NB4 (cell line): Measurements from ENCODE around the gene ITGA2B.

Source experiments
- DNase-seq: peaks from one replicate; pipeline ENCODE4 v3.0.0; 2010; ENCODE audit warnings: low read depth
- H3K4me3 ChIP-seq: one replicate; pipeline ENCODE4 v1.5.1; 2011; ENCODE audit warnings: mild to moderate bottlenecking, low read depth, low read length, moderate library complexity
- MAX ChIP-seq: IDR thresholded peaks from 2 replicates; pipeline ENCODE4 v1.6.1; 2011; ENCODE audit warnings: low read depth, low read length
- MYC ChIP-seq: IDR thresholded peaks from 2 replicates; pipeline ENCODE4 v1.6.1; 2011; ENCODE audit warnings: low read depth, low read length
- POLR2A ChIP-seq: IDR thresholded peaks from 2 replicates; pipeline ENCODE4 v1.6.1; 2011; ENCODE audit warnings: mild to moderate bottlenecking; ENCODE audit not compliant: insufficient read length; ENCODE audit errors: extremely low read depth
- TF ChIP-seq, protein P1 (sequence below): IDR thresholded peaks from one replicate; pipeline ENCODE4 v1.5.1; 2012; ENCODE audit warnings: low read depth, low read length

ITGA2B gene

GRCh38 chr17:44326861-44327444 lies 62.5 kb downstream of the ITGA2B start:
- H3K4me3 ChIP-seq = no peak overlapping the region
- peak; percentile 99 for TF ChIP-seq MAX
- peak; percentile 98 for TF ChIP-seq MYC
- no peak for TF ChIP-seq POLR2A
- TF ChIP-seq, protein P1, sequence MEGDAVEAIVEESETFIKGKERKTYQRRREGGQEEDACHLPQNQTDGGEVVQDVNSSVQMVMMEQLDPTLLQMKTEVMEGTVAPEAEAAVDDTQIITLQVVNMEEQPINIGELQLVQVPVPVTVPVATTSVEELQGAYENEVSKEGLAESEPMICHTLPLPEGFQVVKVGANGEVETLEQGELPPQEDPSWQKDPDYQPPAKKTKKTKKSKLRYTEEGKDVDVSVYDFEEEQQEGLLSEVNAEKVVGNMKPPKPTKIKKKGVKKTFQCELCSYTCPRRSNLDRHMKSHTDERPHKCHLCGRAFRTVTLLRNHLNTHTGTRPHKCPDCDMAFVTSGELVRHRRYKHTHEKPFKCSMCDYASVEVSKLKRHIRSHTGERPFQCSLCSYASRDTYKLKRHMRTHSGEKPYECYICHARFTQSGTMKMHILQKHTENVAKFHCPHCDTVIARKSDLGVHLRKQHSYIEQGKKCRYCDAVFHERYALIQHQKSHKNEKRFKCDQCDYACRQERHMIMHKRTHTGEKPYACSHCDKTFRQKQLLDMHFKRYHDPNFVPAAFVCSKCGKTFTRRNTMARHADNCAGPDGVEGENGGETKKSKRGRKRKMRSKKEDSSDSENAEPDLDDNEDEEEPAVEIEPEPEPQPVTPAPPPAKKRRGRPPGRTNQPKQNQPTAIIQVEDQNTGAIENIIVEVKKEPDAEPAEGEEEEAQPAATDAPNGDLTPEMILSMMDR = no peak
- peak; percentile 95 for DNase-seq

DNA sequence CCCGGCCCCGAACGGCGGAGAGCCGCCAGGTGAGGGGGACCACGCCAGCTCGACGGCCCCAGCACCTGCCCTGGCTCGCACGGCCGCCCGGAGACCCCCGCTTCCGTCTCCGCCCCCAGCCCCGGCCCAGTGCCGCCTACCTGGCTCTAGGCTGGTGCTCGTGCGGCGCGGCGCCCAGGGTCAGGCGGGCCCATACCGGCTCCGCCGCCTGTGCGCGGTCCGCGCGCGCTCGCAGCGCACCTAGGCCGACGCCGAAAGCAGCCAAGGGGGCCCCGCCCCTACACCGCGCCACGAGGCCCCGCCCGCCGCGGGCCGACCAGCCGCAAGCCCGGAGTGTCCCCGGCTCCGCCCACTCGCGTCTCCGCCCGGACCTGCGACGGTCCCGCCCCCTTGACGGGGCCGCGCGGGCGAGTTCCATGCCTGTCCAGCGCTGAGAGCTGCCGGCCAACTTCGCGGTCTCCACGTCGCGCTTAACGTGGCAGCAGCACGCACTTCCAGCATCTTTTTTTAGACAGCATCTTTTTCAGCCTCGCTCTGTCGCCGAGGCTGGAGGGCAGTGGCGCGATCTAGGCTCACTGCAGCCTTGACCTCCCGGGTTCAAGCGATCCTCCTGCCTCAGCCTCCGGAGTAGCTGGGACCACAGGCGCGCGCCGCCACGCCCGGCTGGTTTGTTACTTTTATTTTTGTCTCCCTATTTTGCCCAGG lies 64.7 kb downstream of the ITGA2B start, which contains the start of gene SLC25A39:
Gene SLC25A39 (minus strand): TSS at position 253 of the 705 bp plus-strand sequence. CDS start 1,261 bp downstream, outside the sequence.
- H3K4me3 ChIP-seq = peak within 1 kb of the TSS; percentile 74
- peak; percentile 94 for DNase-seq
- TF ChIP-seq POLR2A (peak; percentile 58), MAX (peak; percentile 57), MYC (peak; percentile 83)
- TF ChIP-seq, protein P1 = no peak

- peak overlapping the region; percentile 74 for H3K4me3 ChIP-seq
- TF ChIP-seq MYC (no peak), POLR2A (no peak), MAX (no peak)
- TF ChIP-seq, protein P1 = no peak
- no peak for DNase-seq
Observed at GRCh38 chr17:44324092-44324570, 65.3 kb downstream of the ITGA2B start.

DNA sequence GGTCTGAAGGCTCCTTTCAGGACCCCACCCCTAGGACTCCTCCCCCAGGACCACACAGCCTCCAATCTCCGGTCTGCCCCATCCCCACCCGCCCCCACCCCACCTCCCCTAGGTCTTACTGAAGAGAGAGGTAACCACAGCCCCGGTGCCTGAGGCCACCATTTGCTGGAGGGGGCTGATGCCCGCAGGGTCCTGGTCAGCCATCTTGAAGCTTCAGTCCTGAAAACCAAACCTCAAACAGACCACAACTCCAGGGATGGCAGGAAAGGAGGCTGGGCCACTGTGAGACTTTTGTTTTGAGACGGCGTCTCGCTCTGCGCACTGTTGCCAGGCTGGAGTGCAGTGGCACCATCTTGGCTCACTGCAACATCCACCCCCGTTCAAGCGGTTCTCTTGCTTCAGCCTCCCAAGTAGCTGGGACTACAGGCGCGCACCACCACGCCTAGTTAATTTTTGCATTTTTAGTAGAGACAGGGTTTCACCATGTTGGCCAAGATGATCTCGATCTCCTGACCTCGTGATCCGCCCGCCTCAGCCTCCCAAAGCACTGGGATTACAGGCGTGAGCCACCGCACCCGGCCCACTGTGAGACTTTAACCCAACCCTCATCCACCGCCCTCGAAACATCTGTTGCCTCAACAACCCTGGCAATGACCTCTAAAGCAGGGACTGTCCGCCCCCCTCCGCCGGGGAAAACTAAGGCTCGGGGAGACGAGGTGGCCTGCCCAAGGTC lies 65.9 kb downstream of the ITGA2B start:
- TF ChIP-seq MAX (no peak), MYC (no peak), POLR2A (no peak)
- DNase-seq = no peak
- peak overlapping the region; percentile 74 for H3K4me3 ChIP-seq

DNA sequence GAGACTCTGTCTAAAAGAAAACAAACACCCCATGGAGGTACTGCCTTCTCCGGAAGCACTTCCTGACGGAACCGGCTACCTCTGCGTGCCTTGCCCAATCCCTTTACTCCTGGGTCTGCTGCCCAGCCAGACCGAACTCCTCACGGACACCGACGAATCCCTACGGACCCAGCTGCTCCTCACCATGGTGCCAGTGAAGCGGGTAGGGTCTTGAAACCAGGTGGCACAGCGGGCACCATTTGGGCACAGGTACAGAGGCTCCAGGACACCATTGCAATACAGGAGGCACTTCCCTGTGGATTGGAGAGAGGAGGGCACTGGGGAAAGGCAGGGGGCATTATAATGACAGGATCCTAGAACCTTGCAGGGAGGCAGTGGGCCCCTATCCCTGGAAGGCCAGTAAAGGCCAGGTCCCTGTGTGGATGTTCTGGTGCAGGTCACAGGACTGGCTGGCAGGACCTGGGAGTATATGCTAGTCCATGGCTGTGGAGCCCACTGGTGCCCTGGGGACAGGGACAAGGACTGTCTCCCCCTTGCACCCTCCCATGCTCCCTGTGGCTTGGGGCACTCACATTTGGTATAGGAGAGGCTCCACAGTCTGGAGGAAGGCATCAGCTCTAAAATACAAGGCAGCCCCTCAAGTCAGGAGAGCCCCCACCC lies 67.1 kb downstream of the ITGA2B start:
- no peak for TF ChIP-seq MAX
- no peak for DNase-seq
- no peak overlapping the region for H3K4me3 ChIP-seq
